NCI-H1694 treated with DMSO at 0.1 percent for 48 hours (cell line): ENCODE measurements around the gene SHANK1.
A peak's percentile ranks its signal among the peaks of the same experiment; 100 is the strongest.

ENCODE experiments used
- DNase-seq: peaks from one replicate; lab custom pipeline; 2025; lab: John Stamatoyannopoulos, UW

Gene SHANK1

DNA sequence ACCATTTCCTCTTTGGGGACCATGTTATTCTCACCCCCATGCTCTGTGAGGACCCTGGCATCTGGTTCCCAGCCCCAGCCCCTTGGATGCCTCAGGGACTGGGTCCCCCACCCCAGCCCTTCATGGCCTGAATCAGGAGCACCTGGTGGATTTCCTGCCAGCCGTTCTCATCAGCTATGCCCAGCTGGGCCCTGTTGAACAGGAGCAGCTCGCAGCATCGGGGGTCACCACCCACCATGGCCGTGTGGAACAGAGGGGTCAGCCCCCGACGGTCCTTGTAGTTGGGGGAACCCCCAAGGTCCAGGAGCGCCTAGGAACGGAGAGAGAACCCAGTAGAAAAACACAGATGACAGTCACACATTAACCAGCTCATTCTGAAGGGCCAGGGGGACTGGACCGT is 7.8 kb downstream of the SHANK1 start:
- DNase-seq = no peak

DNA sequence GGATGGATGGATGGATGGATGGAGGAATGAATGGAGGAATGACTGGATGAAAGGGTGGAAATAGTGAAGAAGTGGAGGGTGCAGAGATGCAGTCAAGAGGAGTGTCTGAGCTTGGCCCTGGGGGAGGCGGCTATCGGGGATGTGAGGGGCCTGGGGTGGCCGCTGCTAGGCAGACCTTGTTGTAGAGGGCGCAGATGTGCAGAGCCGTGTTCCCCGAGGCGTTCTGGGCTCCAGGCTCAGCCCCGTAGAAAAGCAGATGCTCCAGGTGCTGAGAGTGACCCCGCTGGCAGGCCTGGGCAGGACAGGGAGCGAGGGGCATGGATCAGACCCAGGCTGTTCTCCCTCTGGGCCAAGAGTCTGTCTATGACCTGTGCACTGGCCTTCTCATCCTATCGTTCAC is 8.4 kb downstream of the SHANK1 start:
- DNase-seq = no peak

DNA sequence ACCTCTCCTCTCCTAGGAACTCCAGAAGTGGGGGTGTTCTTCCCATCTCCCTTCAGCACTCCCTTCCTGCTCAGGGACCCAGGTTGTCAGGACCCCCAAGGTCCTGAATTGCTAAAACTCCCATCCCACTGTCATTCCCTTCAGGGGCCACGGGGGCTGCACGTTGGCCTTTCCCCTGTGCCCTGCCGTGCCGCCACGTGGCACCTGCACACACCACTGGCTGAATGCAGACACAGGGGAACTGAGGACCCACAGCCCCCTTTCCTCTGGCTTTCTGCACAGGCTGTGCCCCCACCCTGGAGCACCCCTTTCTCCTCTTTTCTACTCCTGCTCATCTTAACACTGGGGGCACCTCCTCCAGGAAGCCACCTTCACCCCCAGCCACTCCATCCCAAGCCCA is 9.0 kb downstream of the SHANK1 start:
- no peak for DNase-seq

DNA sequence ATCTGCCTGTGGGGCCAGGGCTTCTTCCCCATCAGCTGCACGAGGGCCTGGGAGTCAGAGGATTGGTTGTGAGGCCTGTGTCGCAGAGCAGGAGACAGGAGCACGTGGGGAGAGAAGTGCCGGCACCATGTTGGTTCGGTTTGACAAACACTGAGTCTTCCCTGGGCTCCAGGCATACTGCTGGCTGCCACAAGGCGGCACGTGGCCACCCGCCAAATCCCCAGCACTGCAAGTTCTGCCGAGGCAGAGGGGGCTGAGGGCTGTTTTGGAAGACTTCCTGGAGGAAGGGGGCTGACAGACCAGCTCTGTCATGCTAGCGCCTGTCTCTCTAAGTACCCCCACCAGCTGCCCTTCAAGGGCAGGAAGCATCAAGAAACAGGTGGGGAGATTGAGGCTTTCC is 9.5 kb downstream of the SHANK1 start:
- DNase-seq = no peak

DNA sequence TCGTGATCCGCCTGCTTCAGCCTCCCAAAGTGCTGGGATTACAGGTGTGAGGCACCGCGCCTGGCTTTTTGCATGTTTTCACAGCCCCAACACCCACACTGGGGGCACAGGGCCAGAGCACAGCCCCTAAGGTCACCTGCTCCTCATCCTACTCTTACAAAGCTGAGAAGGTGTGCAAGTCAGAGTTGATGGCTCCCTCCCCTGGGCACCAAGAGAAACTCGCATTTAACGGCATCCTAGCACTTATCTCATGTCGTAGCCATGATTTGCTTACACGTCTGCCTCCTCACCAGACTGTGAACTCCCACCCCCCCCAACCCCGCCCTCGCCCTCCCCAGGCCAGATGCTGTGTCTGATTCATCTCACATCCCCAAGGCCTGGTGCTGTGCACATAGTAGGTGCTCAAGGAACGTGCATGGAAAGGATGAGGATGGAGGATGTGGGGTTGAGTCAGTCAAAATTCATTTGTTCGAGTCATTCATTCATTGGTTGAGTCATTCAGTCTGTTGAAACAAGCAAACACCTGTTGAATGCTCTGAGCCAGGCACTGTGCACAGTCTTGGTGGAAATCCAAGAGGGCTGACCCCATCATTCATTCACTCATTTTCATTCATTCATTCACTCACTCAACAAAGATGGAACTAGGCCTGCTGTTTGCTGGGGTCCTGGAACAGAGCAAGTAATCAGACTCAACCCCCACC is 11.3 kb downstream of the SHANK1 start:
- DNase-seq = no peak

DNA sequence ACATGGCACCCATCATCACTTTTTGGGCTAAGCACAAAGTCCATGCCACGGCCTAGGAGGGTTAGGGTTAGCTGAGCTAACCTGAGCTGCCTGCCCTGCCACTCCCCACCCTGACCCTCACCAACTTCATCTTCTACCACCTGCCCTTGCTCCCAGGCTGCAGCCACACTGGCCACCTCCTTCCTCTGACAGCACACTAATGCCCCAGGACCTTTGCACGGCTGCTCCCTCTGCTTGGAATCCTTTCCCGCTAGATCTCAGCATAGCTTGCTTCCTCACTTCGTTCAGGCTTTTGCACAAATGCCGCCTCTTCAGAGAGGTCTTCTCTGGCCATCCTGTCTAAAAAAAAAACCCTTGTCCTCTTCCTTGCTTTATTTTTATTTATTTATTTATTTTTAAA is 13.2 kb downstream of the SHANK1 start:
- DNase-seq = no peak

DNA sequence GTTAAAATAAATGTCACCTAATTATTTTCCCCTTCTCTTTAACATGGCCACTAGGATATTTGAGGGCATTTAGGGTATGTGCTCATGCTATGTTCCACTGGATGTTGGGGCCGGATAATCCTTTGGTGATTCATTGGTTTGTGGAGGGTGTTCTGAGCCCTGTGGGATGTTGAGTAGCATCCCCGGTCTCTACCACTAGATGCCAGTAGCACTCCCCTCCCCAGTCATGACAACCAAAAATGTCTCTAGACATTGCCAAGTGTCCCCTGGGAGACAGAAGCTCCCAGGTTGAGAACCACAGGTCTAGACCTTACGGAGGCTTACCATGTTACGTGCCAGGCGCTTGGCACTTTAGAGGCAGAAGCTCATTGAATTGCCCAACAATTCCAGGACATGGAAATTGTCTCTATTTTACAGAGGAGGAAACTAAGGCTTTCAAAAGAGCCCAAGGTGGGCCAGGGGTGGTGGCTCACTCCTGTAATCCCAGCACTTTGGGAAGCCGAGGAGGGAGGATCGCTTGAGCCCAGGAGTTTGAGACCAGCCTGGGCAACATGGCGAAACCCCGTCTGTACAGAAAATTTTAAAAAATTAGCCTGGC is 14.1 kb downstream of the SHANK1 start:
- peak; percentile 33 for DNase-seq

DNA sequence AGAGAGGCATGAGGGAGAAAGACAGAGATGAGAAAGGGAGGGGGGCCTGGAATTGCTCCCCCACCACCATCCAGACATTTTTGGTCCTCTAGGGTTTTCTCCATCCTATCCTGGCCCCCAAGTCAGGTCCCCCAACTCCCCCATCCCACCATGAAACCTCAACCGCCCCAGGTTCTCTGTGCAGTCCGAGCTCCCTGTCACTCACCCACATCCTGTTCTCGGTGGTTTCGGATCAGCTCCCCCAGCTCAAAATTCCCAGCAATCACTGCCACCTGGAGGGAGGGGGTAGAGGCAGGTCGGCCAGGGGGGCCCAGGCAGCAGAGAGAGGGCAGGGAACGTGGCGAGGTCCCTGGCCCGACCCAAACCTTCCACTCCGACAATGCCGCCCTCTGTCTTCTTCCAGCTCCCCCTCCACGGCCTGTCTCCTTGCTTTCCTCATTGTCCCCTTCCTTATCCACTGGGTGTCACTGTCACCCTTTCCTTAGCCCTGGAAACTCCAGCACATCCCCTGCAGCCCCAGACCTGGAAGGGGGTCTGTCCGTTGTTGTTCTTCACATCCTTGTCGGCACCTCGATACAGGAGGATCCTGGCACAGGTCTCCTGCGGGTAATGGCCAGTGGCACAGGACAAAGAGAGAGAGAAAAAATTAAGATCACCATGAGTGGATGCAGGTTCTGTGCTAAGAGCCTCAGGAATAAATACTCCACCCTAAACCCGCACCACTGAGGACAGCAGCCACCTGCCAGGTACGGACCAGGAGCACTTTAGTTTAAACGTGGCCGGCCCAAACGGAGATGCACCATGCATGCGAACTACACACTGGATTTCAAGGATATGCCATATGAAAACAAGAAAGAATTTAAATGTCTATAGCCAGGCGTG is 15.4 kb downstream of the SHANK1 start:
- peak; percentile 20 for DNase-seq

DNA sequence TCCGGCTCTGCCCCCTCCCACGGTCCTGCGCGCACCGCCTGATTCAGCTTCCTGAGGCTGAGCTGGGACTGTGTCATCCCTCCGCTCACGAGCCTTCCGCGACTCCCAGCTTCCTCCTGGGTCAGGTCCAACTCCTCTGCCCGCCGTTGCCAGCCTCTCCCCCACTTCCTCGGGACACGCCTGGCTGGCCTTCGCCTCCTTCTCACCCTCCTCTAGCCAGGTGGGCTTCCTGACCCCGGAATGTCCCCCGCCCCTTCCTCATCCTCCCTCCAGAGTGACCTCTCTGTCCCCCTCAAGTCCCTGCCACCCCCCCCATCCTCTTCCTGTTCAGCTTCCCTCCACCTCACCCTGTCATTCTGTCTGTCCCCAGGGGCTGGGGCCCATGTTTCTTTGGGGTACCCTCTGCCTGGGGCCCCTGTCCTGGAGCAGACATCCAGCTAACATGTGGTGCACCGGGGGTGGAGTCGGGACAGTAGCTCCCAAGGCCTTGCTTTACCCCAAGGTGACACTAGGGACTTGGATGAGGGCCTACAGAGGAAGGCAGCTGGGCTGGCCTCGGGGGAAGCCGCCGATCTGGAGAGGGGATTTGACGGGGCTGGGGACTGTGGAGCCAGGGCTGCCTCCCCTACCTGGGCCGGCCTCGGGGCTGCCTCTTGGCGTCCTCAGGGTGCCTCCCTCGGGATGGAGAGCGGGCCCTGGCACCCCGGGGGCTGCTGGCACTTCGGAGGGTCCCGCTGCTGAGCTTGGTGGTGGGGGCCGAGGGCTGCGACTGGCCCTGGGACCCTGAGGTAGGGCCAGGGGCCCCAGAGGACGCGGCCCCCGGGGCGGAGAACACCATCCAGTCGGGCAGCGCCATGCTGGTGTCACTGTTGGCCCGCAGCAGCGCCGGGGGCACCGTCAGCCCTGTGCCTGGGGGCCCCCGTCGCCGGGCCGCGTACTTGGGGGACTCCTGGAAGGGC is 16.5 kb downstream of the SHANK1 start:
- peak; percentile 12 for DNase-seq

DNA sequence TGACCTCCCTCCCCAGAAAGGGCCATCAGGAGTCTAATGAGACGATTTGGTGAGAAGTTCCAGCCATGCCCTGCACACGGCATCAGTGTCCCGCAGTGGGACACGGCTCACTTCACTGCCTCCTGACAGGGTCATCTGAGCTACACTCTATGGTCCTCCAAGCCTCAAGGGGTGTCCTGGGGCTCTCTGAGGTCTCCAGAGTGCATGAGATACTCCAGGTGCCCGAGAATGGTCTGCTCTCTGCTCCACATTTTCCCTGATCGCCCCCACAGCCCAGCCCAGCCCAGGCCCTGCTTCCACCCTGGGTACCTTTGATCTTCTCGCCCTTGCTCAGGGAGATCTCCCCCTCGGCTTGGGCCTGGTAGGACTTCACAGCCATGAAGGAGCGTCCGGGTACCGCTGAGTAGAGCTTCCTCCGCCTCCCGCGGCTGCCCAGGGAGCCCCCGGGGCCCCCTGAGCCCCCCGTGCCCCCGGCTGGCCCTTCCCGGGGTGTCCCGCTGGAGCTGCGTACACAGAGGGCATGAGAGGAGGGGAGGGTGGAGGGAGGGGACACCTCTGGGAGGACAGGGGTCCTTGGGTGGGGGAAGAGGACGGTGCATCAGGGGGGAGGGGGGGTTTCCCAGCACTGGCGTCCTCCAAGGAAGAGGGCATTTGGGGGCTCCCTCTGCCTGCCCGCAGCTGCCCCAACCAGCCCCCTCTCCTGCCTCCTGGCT is 17.3 kb downstream of the SHANK1 start:
- no peak for DNase-seq

DNA sequence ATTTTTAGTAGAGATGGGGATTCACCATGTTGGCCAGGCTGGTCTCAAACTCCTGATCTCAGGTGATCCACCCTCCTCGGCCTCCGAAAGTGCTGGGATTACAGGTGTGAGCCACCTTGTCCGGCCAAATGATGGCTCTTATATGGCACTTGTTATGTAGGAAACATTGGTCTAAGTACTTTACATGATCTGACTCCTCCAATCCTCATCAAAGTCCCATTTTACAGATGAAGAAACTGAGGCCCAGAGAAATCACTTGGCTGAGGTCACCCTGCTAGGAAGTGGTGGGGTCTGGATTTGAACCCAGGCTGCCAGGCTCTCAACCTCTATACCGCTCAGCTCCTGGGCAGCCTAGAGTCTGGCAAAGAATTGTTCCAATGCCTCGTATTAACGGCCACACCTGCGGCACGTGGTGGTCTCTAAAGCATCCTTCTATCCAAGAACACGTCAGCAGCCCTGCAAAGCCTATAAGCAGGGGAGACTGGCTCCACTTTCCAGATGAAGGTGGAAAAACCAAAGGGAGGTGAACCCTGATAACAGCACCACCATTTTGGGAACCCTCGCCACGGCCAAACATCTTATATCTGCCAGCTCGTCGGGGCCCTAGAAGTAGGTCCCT is 18.1 kb downstream of the SHANK1 start:
- DNase-seq = no peak

DNA sequence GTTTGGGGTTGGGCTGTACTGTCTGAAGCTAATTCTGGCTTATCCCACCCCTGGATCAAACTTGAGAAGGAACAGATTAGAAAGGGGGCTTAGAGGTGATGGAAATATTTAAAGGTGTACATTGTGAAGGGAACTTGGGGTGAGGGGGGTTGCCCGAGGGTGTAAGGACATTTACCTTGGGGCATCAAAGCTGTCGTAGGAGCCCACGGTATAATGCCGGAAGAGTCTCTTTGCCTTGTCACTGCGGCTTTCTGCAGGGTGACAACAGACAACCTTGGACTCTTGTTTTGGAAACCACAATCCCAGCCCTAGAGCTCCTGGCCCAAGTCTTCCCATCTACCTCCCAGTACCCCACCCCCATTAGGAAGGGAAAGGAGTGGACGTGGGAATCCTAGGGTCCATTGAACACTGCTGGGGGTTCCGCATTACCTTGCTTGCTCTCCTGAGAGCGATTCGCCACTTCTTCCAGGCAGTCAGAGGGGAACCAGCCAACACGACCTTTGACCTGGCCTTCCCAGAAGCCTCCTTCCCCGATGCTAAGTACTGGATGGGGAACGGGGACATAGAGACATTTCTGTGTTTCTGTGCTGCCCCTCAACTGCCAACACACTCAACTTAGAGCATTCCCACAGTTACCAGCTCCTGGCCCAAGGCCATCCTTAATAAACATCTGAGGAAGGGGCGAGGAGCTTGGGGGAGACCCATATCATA is 22.0 kb downstream of the SHANK1 start:
- no peak for DNase-seq

DNA sequence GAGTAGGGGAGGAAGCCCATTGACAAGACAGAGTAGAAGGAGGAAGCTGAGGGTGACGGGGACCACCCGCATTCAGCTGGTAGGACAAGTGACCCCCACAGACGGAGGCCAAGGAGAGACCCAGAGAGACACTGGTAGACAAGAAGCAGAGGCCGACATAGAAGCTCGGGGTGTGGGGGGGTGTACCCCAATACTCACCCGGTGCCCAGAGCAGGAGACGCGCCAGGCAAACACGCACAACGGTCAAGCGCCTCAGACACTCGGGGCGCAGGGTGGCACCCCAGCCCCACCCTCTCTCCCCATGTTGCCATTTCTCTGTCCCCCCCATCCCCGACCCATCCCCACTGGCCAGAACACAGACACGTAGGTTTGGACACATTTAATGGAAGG is 23.5 kb downstream of the SHANK1 start:
- no peak for DNase-seq

DNA sequence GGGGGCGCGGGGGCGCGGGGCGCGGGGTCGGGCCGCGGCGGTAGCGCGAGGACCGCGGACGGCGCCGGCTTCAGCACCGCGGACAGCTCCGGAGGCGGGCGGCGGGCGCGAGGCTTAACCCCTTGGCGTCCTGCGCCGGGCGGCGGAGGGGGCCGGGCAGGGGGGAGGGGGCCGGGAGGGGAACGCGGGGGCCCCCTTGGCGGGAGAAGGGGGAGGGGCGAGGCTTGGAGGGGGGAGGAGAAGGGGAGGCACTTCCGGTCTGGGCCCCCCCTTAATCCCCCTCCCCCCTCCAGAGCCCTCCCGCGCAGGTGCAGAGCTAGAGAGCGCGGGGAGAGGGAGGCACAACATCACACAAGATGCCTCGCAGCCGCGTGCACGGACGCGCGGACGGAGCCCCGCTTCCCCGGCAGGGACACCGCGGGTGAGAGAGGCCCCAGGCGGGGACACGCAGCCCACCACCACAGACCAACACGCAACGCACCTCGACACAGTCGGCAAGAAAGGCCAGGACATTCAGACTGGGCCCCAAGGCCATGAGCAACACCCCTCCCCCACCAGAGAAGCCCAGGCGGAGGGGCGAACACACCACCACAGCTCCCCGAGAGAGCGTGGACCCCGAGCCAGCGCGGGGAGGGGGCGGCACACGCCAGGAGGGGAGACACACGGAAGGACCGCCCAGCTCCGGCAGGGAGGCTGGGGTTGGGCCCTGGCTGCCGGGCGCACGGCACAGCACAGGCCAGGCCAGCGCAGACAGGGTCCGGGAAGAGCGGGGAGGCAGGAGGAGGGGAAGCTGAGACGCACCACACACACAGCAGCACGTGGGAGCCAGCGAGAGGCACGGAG is 24.1 kb downstream of the SHANK1 start:
- DNase-seq = no peak

DNA sequence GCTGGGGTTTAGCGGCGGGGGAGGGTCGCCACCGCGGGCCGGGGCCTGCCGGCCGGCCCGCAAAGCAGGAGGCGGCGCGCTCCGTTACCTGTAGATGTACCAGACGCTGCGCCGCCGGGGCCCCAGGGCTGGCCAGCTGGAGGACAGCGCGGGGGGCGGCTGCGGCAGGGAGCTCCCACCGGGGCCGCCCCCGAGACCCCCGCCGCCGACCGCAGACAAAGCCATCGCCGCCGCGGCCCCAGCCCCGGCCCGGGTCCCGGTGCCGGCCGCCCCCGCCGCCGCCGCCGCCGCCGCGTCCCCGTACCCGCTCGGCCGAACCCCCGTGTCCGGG is 24.8 kb downstream of the SHANK1 start:
- no peak for DNase-seq

DNA sequence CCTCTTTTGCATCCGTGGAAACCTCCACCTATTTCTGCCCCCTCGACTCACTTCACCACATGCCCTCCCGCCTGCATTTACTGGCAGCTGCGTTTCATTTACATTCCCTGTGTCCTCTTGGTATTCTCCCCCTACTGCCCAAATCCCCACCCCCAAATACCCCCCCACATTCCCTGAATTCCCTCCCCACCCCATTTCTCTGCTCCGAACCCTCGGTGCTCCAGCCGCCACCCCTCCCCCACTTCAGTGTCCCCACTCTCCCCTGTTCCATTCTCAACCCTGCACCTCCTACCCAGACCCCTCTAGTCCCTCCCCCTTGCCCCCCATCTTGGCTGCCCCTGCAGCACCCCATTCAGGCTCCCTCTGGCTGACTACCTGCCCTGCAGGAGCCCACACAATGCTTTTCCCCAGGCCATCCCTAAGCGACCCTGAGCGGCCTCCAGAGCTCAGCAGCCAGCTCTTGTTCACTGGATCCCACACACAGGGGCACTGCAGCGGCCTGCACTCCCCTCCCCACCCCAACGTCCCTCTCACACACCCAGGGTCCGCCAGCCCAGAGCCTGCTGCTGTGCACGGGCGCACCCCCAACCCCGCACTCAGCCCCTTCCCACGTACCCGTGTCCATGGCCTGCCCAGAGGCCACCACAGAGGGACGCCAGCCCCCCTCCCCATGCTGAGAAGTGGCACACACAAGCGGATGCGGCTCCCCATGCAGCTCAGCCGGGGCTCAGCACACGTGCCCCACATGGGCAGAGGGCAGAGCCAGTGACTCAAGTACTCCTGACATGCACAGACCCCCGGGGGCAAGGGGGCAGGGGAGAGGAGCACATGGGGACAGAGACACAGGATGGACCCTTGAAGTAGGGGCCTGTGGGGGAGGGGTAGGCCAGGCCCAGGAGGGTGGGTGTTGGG is 26.3 kb downstream of the SHANK1 start:
- DNase-seq = no peak

DNA sequence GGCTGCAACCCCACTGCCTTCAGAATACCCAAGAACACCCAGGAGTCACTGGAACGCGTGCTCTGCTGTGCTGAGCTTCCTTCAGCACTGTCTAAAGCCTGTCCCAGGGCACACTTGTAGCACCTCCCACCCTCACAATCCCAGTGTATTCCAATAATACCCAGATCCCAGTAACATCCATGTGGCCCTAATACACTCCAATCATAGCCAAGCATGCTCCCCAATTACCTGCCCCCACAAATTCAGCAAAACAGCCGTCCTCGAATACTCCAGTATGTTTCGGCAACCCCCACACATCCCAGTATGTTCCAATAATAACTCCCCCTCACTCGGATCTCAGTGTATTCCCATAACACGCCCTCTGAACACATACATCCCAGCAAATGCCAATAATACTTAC is 29.2 kb downstream of the SHANK1 start:
- DNase-seq = no peak

DNA sequence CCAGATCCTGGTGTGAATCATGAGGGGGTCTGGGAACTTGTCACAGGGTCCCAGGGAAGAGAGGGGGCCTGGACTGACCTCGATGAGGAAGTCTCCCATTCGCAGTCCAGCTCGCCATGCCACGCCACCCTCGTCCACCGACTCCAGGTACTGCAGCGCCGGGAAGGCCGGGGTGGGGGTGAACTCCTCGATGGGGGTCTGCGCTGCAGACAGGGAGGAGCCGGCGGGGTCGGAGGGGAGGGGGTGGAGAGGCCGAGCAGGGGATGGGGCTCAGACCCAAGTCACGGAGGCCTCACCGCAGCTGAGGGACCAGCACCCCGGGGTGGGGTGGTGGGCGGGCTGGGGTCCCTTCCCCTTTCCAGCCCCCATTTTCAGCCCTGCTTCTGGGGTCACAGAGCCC is 30.8 kb downstream of the SHANK1 start:
- DNase-seq = no peak
